GM19240 (cell line): ENCODE measurements around the gene ZBTB5.
A peak's percentile ranks its signal among the peaks of the same experiment; 100 is the strongest.
"Not testable (repeated sequence)": the region's sequence is repeated elsewhere in the genome, so short reads cannot be mapped to it uniquely, and the experiment has no call there.

Experiments
- DNase-seq: peaks from one replicate; pipeline ENCODE4 v3.0.0; 2011; ENCODE audit warnings: low spot score; ENCODE audit not compliant: insufficient read length

Gene ZBTB5

DNA sequence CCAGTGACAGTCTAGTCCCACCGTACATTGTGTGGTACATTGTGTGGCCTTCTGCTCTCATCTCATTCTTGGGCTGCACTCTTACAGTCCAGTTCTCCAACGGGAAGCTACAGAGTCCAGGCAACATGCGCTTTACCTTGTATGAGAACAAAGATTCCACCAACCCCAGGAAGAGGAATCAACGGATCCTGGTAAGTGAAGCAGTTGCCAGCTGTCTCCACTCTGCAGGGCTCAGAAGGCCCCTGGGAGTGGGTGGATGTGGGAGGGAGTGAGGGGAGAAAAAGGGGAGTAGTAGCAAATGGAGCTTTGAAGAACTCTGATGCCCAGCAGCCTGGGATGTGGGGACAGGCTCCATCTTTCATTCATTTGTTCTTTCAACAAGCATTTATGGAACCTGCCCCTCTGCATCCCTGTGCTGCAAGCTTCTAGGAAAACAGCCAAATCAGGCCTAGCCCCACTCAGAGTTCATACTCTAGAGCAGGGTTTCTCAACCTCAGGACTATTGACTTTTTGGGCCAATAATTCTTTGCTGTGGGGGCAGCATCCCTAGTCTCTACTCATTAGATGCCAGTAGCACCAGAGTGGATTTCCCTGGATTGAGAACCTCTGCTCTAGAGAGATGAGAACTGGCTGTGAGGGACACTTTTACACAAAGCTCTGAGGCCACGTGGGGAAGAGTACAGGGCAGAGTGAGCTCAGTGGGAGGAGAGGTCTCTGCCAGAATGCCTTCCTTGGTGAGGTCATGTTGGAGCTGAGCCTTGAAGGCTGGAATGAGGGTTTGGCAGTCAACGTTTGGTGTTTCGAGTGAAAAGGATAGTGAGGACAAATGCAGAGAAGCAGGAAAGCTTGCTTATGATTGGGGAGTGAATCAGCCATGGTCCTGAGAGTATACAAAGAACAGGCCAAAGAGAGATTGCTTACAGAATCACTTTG lies 21.6 kb upstream of the ZBTB5 start:
- DNase-seq, result no peak

DNA sequence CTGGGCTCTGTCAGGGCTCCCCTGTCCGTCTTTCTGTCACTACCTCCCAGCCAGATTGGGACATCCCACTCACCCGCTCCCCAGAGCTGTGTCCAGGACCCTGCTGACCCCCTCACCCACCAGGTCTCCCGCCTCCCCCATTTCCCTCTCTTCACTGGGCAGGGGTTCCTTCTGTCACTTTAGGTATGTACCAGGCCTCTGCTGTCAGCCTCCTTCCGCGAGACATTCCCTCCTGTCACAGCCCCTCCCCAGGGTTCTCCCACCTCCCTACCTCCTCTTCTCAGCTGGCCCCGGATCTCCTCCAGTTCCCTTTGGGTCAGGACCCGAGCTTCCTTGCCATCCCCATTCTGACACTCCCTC lies 21.0 kb upstream of the ZBTB5 start:
- no peak for DNase-seq

DNA sequence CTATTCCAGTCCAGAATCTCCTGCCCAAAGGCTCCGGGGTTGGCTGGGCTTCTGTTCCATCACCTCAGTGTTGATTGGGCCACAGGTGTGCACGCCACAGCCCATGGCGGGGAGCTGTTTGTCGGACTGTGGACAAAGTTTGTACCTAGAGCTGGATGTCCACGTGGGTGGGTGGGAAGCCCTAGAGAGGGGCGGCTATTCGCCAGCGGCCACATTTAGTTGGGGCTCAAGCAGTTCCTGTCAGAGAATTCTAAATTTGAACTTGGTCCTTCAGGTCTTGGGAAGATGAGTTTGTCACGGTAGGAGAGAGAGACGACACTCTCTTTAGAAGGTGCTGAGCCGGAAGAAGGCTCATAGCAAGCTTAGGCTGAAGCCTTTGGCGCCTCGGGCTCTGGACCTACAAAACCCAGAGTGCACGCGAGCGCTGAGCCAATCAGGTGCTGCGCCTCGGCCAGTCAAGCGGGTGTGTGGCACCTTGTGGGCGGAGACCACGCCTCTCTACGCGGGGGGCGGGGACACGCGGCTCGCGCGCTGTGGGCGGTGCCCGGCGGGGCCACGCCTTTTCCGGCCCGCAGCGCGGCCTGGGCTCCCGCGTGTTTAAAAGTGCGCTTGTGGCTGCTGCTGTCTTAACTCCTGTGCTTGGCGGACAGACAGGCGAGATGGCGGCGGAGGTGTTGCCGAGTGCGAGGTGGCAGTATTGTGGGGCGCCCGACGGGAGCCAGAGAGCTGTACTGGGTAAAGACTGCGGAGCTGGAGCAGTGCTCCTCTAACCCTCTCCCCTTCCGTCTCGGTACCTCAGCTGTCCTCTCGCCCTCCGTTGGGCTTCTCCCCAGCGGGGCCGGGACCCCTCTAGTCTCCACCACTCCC lies 20.4 kb upstream of the ZBTB5 start, which contains the start of gene POLR1E:
TSS of gene POLR1E (plus strand) at position 560 of the 867 bp plus-strand sequence. CDS start at position 660, 100 bp downstream.
- DNase-seq, result peak; percentile 98

DNA sequence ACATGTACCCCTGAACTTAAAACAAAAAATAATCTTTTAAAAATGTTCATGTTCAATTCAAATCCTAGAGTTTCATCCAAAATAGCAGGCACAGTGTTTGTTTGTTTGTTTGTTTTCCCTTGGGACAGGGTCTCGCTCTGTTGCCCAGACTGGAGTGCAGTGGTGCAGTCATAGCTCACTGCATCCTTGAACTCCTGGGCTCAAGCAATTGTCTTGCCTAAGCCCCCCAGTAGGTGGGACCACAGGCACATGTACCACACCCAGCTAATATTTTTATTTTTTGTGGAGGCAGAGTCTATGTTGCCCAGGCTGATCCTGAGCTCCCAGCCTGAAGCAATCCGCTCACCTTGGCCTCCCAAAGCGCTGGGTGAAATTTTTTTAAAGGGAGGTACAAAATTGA lies 15.5 kb upstream of the ZBTB5 start:
- DNase-seq, result no peak

DNA sequence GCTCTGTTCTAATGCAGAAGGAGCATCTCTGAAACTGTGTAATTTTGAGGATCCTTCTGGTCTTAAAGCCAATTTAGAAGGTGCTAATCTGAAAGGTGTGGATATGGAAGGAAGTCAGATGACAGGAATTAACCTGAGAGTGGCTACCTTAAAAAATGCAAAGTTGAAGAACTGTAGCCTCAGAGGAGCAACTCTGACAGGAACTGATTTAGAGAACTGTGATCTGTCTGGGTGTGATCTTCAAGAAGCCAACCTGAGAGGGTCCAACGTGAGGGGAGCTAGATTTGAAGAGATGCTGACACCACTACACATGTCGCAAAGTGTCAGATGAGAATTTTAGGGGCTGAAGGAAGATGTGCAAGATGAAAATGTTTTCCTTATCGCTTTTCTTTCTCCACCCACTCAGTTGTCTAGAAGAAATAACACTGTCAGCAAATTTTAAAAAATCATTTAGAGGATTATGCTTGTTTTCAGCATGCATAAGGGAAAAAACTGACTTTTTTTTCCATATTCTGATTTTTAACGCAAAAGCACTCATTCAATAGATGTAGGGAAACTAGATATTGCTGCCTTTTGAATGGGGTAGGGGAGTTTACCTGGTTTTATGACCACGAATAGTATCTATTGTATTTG lies 12.9 kb upstream of the ZBTB5 start:
- not testable (repeated sequence) for DNase-seq

DNA sequence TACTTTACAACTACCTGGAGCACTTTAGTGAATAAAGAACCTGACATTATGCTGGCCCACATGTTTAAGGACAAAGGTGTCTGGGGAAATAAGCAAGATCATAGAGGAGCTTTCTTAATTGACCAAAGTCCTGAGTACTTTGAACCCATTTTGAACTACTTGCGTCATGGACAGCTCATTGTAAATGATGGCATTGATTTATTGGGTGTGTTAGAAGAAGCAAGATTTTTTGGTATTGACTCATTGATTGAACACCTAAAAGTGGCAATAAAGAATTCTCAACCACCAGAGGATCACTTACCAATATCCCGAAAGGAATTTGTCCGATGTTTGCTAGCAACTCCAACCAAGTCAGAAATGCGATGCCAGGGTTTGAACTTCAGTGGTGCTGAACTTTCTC lies 12.2 kb upstream of the ZBTB5 start:
- DNase-seq, result not testable (repeated sequence)

DNA sequence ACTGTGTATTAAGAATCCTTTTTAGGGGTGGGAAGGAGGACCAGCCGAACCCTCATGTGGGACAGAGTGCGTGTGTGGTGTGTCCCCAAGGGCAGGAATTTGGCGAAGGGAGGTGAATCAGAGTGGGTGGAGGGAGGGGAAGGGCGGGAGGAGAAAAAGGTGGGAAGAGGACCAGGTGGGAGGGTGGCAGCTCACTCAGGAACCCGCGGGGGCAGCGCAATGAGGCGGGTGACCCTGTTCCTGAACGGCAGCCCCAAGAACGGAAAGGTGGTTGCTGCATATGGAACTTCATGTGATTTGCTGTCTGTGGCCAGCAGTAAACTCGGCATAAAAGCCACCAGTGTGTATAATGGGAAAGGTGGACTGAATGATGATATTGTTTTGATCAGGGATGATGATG lies 11.7 kb upstream of the ZBTB5 start:
- DNase-seq, result no peak

DNA sequence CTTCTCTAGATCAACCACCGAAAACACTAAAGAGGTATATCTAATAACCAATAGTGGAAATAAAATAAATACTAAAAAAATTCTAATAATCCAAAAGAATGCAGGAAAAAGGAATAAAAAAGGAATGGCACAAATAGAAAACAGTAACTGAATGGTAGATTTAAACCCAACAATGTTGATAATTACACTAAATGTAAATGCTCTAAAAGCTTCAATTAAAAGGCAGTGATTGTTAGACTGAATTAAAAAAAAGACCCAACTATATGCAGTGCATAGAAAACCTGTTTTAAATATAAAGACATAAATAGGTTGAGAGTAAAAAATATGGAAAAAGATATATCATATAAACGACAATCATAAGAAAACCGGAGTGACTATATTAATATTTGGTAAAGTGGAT lies 9.2 kb upstream of the ZBTB5 start:
- no peak for DNase-seq

DNA sequence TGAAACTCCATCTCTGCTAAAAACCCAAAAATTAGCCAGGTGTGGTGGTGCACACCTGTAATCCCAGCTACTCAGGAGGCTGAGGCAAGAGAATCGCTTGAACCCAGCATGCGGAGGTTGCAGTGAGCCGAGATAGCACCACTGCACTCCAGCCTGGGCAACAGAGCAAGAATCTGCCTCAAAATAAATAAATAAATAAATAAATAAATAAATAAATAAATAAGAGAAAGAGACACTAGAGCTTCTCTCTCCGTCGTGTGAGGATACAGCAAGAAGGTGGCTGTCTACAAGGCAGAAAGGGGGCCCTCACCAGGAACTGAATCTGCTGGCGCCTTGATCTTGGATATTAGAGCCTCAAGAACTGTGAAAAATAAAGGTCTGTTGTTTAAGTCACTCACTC lies 8.7 kb upstream of the ZBTB5 start:
- DNase-seq, result not testable (repeated sequence)

DNA sequence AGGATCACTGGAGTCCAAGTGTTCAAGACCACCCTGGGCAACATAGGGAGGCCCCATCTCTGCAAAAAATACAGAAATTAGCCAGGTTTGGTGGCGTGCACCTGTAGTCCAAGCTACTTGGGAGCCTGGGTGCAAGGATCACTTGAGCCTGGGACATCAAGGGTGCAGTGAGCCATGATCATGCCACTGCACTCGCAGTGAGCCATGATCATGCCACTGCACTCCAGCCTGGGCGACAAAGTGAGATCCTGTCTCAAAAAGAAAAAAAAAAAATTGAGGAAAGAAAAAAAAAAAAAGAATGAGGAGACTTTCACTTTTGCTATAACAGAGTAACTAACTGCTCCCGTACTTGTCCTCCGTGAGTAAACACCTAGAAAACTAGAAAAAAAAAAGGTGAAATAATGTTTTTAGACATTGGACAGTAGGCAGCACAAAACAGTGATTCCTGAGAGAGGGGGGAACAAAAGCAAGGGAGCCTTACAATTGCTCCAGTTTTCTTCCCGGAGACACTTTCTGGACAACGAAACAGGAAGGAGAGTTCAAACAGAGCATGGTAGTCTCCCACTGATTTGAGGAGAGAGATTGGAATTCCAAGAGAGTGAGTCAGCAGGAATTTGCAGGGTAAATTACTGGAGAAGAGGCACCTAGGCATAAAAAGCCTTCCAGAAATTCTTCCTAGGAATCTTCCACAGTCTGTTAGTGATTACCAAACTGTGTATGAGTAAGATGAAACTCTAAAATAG lies 6.9 kb upstream of the ZBTB5 start:
- DNase-seq, result no peak

DNA sequence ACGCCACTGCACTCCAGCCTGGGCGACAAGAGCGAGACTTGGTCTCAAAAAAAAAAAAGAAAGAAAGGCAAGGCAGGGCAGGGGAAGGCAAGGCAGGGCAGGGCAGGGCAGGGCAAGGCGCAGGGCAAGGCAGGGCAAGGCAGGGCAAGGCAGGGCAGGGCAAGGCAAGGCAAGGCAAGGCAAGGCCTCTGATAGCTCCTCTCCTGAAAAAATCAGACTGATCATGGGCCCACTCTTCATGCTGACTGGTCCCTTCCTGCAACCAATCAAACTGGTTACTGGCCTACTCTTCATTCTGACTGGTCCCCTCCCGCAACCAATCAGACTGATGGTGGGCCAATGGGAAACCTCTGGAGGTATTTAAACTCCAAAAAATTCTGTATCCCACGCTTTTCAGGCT lies 3.4 kb upstream of the ZBTB5 start:
- no peak for DNase-seq

DNA sequence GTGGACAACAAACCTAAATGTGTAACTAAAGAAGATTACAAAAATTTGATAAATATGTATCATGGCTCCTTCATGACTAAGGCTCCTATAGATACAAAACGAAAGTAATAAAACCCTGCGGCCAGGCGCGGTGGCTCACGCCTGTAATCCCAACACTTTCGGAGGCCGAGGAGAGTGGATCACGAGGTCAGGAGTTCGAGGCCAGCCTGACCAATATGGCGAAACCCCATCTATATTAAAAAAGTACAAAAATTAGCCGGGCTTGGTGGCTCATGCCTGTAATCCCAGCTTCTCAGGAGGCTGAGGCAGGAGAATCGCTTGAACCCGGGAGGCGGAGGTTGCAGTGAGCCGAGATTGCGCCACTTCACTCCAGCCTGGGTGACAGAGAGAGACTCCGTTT lies 2.3 kb upstream of the ZBTB5 start:
- not testable (repeated sequence) for DNase-seq

DNA sequence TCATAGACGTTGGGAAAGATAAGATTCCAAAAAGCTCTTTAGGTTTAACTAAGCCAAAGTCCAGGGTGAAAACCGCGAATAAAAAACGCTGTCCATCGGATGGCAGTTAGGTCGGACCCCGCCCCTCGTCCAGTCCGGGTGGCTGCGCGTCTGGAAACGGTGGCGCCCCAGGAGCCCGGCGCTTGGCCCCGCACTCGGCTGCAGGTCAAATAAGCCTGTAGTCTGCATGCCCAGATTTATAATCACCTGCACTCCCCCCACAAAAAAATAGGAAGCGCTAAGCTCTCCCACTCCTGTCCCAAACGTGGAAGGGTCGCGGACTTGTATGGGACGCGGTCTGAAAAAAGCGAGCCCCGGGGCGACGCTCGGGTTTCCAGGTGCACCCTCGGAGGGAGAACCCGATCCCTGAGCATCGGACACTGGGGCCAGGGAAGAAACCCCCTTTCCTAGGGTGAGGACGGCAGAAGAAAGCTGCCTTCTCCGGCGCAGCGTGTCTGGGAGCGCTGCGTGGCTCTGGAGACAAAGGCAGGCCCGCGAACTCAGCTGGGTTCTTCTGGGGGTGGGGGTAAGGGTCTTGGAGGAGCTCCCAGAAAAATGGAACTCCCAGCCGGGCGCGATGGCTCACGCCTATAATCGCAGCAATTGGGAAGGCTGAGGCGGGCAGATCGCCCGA lies 923 bp upstream of the ZBTB5 start:
- no peak for DNase-seq

DNA sequence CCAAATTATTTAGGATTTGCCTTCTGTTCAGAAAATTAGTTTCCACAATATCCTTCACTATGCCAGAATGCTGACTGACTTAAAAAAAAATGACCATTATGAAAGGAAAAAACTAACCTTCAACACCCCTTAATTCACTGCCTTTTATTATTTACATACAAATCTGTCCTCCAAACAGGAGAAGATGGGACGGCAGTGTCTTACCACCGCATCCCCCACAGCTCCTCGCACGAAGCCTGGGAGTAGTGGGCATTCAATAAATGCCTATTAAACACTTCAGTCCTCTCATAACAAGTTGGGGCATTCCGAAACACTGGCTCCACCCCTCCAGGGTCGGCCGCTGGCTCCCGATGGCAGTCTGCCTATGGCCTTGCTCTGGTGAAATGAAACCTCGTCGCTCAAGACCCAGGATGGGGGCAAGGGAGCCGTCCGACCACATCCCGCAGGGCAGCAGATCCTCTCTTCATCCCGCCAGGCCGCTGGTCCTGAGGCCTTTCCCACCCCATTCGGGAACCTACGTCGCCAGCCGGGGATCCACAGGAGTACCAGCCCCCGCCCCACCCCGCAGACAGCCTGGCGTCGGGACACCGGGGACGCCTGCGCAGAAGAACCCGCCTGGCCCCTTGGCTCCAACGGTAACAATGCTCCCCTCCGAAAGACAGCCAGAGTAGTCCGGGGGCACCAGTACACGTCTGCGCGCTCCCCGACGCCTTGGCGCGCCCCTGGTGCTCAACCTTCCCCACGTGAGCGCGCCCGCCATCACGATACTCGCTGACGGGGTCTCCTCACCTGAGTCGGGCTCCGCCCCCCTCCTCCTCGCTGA lies 613 bp downstream of the ZBTB5 start:
- no peak for DNase-seq

DNA sequence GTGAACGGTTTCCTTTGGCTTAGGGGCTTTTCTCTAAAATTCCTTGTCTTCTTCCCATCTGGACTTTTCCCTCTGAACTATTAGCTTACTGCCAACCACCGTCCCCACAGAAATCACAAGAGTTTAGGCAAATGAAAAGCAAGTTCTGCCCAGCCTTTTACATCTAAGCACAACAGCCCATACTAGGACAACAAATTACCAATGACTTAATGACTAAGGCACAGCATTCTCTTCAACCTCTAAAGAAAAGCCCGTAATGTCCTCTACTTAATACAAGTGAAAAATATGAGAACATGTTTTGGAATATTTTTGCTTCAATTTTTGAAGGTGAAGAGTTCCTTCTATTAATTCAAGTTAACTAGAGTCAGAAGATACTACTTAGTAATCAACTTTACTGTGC lies 1.2 kb downstream of the ZBTB5 start:
- no peak for DNase-seq

DNA sequence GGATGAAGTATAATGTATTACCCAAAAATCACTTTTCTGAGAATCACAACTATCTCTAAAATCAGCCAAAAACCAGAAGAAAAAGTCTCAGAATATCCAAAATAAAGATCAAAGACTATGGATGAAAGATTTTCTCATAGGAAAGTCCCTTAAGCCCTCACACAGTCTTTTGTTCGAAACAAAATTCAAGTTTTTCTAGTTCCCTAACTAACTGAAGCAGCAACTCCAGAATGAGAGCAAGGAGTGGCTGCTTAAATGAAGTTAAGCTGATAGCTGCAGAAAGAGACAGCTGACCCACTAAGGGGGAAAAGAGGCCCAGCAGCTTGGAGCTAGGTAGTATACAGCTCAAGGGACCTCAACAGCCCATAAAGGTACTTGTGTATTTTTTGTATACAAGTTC lies 8.4 kb downstream of the ZBTB5 start:
- DNase-seq, result no peak

DNA sequence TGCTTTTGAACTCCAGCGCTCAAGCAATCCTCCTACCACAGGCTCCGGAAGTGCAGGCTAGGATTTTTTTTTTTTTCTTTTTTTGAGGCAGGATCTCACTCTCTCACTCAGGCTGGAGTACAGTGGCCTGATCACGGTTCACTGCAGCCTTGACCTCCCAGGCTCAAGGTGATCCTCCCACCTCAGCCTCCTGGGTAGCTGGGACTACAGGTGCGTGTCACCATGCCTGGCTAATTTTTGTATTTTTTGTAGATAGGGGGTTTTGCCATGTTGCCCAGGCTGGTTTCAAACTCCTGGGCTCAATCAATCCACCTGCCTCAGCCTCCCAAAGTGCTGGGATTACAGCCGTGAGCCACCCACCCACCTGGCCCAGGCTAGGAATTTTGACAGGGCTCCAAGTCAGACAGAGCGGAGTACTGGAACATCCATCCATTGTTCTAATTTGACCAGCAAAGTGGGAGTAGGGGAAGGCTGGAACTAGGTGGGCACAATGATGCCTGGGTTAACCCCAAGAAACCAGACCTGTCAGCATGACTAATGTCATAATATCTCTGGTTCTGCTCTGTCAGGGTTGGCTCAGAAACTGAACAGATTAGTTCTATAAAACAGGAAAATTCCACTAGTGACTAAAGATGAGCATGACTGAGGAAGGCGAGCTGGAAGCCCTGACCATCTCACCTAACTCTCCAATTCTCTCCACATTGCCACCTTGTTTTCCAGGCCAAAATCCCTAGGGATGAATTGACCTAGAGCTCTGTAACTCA lies 9.2 kb downstream of the ZBTB5 start:
- no peak for DNase-seq

DNA sequence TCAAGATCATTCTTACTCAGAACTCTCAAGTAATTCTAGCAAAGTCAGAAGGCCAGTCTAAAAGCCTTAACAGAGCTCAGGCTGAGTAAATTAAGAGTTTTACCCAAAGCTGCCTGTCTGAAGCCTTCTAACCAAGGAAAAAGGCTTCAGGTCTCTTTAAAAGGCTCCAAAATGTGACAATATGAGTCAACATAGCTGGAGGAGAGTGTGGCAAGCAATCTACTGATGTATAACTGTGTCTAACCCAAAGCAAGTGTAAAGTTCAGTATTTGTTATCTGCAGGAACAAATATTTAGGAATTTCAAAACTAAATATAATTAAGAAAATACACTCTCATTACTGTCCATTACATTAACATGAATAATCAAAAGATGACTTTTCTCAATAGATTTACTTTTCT lies 11.0 kb downstream of the ZBTB5 start:
- no peak for DNase-seq

DNA sequence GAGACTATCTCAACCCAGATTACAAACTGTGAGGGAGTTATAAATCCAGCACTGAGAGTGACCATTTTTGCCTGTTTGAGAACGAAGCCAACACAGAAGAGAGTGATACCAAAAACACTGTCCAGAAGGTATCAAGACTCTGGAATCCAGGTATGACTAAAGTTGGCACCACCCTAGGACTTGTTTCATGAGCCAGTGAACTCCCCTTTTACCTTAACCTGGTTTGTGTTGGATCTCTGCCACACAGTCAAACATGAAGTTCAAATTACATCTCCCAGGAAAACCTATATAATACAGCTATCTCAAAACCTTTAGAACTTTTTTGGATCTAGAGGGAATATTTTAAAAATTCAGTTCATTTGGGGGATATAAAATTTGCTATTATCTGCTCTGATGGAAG lies 11.4 kb downstream of the ZBTB5 start:
- DNase-seq, result no peak
